Dermis blood vessel endothelial cell (primary cell): Measurements from ENCODE around the gene C19orf12. TPM values are rescaled to one million over a fixed set of nuclear protein-coding genes. Genes with fewer than 3 reads are reported as not detected.
"Not testable (repeated sequence)": the region's sequence is repeated elsewhere in the genome, so short reads cannot be mapped to it uniquely, and the experiment has no call there.

Source experiments
- DNase-seq: peaks from one replicate; pipeline ENCODE4 v3.0.0; 2010
- total RNA-seq: library from RNA; depleted of rRNA; stranded (reverse); fragments of >200 nt; gene quantifications from 2 replicates; pipeline ENCODE4 v1.2.3, GENCODE V29; 2014

C19orf12 gene
- total RNA-seq, 1 donor from 2014 or later, result 29.8 TPM

GRCh38 chr19:29675120-29675649, 39.9 kb downstream of the C19orf12 start:
- DNase-seq, result no peak

GRCh38 chr19:29674374-29675119, 40.5 kb downstream of the C19orf12 start:
- no peak for DNase-seq

GRCh38 chr19:29673451-29674371, 41.4 kb downstream of the C19orf12 start:
- DNase-seq, result no peak

GRCh38 chr19:29672933-29673336, 42.1 kb downstream of the C19orf12 start:
- DNase-seq, result no peak

- DNase-seq, result no peak
Measured at GRCh38 chr19:29672319-29672932, 42.6 kb downstream of the C19orf12 start.

DNA sequence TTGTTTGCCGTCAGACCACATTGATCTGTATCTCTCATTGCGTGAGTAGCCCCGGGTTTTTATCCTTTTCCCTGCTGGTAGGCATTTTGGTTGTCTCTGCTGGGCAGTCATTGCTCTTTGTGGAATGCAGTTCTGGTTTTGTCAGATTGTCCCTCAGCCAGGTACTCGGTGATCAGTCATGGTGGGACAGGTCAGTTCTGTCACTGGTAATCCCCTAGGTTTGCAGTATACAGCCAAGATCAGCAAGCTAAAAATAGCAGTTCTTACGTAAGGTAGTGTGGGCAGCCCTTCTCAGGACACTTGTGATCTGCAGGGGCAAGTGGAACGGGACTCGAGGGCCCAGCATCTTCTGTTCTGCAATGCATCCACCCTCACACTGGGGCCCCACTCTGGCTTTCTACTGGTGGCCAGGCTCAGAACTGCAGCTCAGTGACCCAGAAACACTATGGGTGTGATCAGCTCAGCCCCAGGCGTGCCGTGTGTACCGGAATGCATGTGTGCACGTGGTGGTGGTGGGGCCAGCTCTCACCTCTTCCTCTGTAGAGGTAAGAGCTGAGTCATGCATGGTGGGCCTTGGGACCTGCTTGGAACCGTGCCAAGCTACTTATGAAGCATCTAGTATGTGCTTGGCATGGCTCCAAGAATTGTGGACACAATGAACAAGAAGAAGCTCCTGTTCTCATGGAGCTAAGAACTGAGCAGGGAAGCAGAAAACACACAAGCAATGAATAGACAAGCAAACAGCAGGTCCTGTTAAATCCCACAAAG, 43.5 kb downstream of the C19orf12 start:
- peak; percentile 88 for DNase-seq

DNA sequence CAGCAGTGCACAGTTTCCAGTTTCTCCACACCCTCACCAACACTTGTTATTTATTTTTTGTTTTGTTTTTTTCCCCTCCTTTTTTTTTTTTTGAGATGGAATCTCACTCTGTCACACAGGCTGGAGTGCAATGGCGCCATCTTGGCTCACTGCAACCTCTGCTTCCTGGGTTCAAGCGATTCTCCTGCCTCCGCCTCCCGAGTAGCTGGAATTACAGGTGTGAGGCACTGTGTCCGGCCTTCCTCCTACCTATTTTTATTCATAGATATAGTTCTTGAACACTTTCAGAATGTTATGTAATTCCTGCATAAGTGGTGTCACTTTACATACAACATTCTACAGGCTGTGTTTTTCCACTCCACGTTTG, 44.1 kb downstream of the C19orf12 start:
- DNase-seq, result not testable (repeated sequence)

GRCh38 chr19:29670255-29670654, 44.8 kb downstream of the C19orf12 start:
- DNase-seq, result no peak

GRCh38 chr19:29668746-29669609, 46.1 kb downstream of the C19orf12 start:
- DNase-seq, result no peak

- DNase-seq, result no peak
Measured at GRCh38 chr19:29667901-29668341, 47.1 kb downstream of the C19orf12 start.

DNA sequence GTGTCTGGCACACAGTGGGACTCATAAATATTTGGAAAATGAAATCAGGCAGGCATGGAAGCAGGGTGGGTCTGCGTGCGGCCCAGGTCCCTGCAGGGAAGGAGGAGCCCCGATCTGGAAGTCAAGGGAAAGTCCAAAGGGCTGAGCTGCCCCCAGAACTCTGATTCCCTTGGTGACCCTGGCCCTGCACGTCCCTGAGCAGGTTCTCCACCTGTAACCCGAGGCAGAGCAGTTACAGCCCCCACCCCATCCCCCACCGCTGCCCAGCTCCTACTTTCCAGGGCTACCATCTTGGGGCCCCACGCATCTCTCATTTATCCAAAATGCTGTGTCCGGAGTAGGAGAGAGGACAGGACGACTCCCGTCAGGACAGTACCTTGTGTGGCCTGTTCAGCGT, 47.7 kb downstream of the C19orf12 start:
- no peak for DNase-seq

GRCh38 chr19:29666578-29667386, 48.3 kb downstream of the C19orf12 start:
- DNase-seq, result peak; percentile 77

GRCh38 chr19:29665826-29666577, 49.1 kb downstream of the C19orf12 start:
- peak; percentile 44 for DNase-seq

- peak; percentile 87 for DNase-seq
Measured at GRCh38 chr19:29665215-29665825, 49.7 kb downstream of the C19orf12 start, which contains the start of gene PLEKHF1. Gene PLEKHF1, plus strand, starts transcription at chr19:29665461. Its CDS starts 8,379 bp downstream, at chr19:29673840.

DNA sequence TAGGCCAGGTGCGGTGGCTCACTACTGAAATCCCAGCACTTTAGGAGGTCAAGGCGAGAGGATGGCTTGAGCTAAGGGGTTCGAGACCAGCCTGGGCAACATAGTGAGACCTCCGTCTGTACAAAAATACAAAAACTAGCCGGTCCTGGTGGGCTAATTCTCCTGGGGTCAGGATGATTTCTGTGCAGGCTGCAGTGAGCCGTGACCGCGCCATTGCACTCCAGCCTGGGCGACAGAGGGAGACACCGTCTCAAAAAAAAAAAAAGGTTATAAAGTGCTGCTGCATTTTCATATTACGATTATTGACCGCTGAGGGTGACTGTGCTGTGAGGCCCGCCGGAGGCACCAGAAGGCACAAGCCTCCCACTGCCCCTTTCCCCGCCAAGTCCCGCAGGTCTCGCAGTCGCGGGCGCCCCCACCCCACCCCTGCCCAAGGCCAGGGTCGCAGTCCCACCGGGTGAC, 50.3 kb downstream of the C19orf12 start:
- DNase-seq, result no peak

GRCh38 chr19:29663861-29664752, 51.0 kb downstream of the C19orf12 start:
- DNase-seq, result no peak

GRCh38 chr19:29662604-29663404, 52.3 kb downstream of the C19orf12 start:
- DNase-seq, result peak; percentile 78
